Stomach smooth muscle (tissue), 2 donors: ENCODE results near the gene BMP10.
"Not testable (repeated sequence)": the region's sequence is repeated elsewhere in the genome, so short reads cannot be mapped to it uniquely, and the experiment has no call there.

ENCODE experiments used
- H3K27ac ChIP-seq: one replicate; pipeline ENCODE4 v1.7.0; 2013; ENCODE audit warnings: mild to moderate bottlenecking, low read length, inconsistent platforms
- H3K27me3 ChIP-seq, 2 donors: one replicate each; pipeline ENCODE4 v1.7.0; 2013; ENCODE audit warnings: low read length in 2 of 2; ENCODE audit not compliant: insufficient read depth in 2 of 2, control insufficient read depth in 1 of 2
- H3K36me3 ChIP-seq, 2 donors: one replicate each; pipeline ENCODE4 v1.7.0; 2013; ENCODE audit warnings: low read length in 2 of 2; ENCODE audit not compliant: control insufficient read depth in 2 of 2, insufficient read depth in 2 of 2
- H3K4me1 ChIP-seq: one replicate; pipeline ENCODE4 v1.7.0; 2013; ENCODE audit warnings: low read length; ENCODE audit not compliant: control insufficient read depth, insufficient read depth
- H3K4me3 ChIP-seq, 2 donors: one replicate each; pipeline ENCODE4 v1.7.0; 2013; ENCODE audit warnings: low read length in 2 of 2
- H3K9ac ChIP-seq, 2 donors: one replicate each; pipeline ENCODE4 v1.7.0; 2013; ENCODE audit warnings: low read length in 2 of 2, mild to moderate bottlenecking in 1 of 2
- H3K9me3 ChIP-seq, 2 donors: one replicate each; pipeline ENCODE4 v1.7.0; 2013; ENCODE audit warnings: low read length in 2 of 2; ENCODE audit not compliant: control insufficient read depth in 2 of 2
- donor health status: healthy.
- donor health status: Pancreatic carcinoma.

Gene BMP10

DNA sequence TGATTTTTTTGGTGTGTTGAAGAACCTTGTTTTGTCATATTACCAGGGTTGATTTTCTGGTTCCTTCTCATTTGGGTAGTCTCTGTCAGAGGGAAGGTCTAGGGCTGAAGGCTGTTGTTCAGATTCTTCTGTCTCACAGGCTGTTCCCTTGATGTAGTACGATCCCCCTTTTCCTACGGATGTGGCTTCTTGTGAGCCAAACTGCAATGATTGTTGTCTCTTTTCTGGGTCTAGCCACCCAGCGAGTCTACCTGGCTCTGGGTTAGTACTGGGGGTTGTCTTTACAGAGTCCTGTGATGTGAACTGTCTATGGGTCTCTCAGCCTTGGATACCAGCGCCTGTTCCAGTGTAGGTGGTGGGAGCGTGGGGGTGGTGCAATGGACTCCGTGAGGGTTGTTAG, 24.8 kb upstream of the BMP10 start:
- H3K4me1 ChIP-seq, H3K27me3 ChIP-seq, H3K27ac ChIP-seq, H3K9me3 ChIP-seq, H3K9ac ChIP-seq, H3K4me3 ChIP-seq, H3K36me3 ChIP-seq: not testable (repeated sequence)

DNA sequence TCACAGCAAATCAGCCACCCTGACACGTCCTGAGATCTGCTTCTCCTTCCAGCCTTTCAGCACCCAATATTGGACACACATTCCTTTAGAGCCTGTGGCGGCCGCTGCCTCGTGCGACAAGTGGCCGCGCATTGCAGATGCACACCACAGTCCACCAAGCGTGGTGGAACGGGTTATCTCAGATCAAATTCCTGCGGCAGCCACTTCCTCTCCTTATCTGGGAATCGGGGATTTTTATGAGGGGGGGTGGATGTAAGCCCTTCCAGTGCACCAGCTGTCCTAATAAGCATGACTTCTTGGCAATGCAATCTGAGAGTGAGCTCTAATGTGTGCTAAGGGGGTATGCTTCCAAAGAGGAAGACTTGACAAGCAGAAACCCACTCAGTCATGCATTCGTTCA, 18.3 kb upstream of the BMP10 start:
- Histone ChIP-seq H3K9ac (no peak overlapping the region), H3K9me3 (no peaks in the 10 kb centered on the region), H3K27ac (no peak overlapping the region), H3K4me1 (no peaks in the 10 kb centered on the region), H3K27me3 (no peaks in the 10 kb centered on the region), H3K4me3 (no peak overlapping the region), H3K36me3 (no peaks in the 10 kb centered on the region)

DNA sequence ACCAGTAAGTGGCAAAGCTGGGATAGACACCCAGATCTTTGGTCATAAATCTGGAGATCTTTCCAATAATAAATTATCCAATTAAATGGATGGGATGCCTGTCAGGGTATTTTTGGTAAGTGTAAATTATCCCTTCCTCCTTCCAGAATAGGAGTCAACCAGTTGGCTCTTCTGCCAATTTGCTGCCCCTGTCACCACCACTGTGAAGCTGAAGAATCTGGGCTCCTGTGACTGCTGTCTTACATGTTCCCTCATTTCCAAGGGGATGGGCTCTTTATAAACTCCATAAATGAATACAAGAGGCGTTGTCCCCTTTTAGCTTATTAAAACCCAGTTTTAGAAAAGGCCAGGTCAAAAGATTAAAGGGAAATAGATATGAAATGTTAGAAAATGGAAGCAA, 17.8 kb upstream of the BMP10 start:
- Histone ChIP-seq H3K4me3 (no peak overlapping the region), H3K27ac (no peak overlapping the region), H3K9ac (no peak overlapping the region), H3K4me1 (no peaks in the 10 kb centered on the region), H3K36me3 (no peaks in the 10 kb centered on the region), H3K27me3 (no peaks in the 10 kb centered on the region), H3K9me3 (no peaks in the 10 kb centered on the region)

- no peak overlapping the region for H3K9ac ChIP-seq
- no peaks in the 10 kb centered on the region for H3K9me3 ChIP-seq
- H3K4me3 ChIP-seq: no peak overlapping the region
- no peaks in the 10 kb centered on the region for H3K36me3 ChIP-seq
- H3K4me1 ChIP-seq: no peaks in the 10 kb centered on the region
- no peak overlapping the region for H3K27ac ChIP-seq
- no peaks in the 10 kb centered on the region for H3K27me3 ChIP-seq
Observed at GRCh38 chr2:68888038-68888704, 17.0 kb upstream of the BMP10 start.

DNA sequence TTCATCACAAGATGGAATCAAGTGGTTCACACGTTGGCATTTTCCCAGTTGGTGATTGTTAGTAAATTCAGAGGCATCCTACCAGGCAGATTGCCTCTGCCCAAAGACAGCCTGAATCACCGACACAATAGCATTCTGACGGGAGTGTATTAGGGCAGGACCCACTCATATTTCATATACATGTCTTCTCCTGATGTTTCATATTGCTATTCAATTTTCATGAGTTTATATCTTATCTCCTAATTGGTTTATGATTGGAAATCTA, 14.5 kb upstream of the BMP10 start:
- Histone ChIP-seq H3K27ac (no peak overlapping the region), H3K27me3 (no peaks in the 10 kb centered on the region), H3K36me3 (no peaks in the 10 kb centered on the region)

GRCh38 chr2:68885074-68885810, 14.0 kb upstream of the BMP10 start:
- no peaks in the 10 kb centered on the region for H3K36me3 ChIP-seq
- no peaks in the 10 kb centered on the region for H3K27me3 ChIP-seq
- H3K9ac ChIP-seq: no peak overlapping the region
- H3K27ac ChIP-seq: no peak overlapping the region
- no peaks in the 10 kb centered on the region for H3K9me3 ChIP-seq
- no peak overlapping the region for H3K4me3 ChIP-seq
- H3K4me1 ChIP-seq: peaks cover 3% of the 10 kb centered on the region

More for the DNA sequence above, 14.5 kb upstream of the BMP10 start:
- H3K4me1 ChIP-seq: no peaks in the 10 kb centered on the region
- H3K9ac ChIP-seq: no peak overlapping the region
- no peaks in the 10 kb centered on the region for H3K9me3 ChIP-seq
- no peak overlapping the region for H3K4me3 ChIP-seq

GRCh38 chr2:68880213-68880612, 9.0 kb upstream of the BMP10 start:
- Histone ChIP-seq H3K4me3 (no peak overlapping the region), H3K36me3 (no peaks in the 10 kb centered on the region), H3K4me1 (peaks cover 3% of the 10 kb centered on the region), H3K27me3 (no peaks in the 10 kb centered on the region), H3K9me3 (no peaks in the 10 kb centered on the region), H3K27ac (no peak overlapping the region), H3K9ac (no peak overlapping the region)

DNA sequence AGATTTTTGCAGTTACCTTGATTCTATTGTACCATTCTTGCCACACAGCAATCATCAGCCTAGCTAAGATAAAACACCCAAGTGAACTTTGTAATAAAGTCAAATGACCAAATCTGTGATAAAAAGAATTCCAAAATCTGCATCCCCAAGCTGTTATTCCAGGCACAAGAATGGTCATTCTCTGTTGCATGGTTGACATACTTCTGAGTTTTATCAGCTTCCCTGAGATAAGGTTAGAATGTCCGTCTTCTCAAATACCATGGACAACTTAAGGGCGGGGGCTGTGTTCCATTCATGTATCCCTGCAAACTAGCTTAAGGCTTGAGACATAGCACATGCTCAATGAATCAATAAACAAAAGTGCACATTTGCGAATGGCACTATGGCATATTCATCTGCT, 8.1 kb upstream of the BMP10 start:
- Histone ChIP-seq H3K27ac (no peak overlapping the region), H3K4me3 (no peak overlapping the region)

GRCh38 chr2:68878753-68879152, 7.6 kb upstream of the BMP10 start:
- Histone ChIP-seq H3K4me1 (peaks cover 3% of the 10 kb centered on the region), H3K9ac (no peak overlapping the region), H3K9me3 (no peaks in the 10 kb centered on the region), H3K27ac (no peak overlapping the region), H3K36me3 (no peaks in the 10 kb centered on the region), H3K27me3 (no peaks in the 10 kb centered on the region), H3K4me3 (no peak overlapping the region)

More for the DNA sequence above, 8.1 kb upstream of the BMP10 start:
- H3K9ac ChIP-seq: no peak overlapping the region
- H3K36me3 ChIP-seq: no peaks in the 10 kb centered on the region
- H3K9me3 ChIP-seq: no peaks in the 10 kb centered on the region
- H3K27me3 ChIP-seq: no peaks in the 10 kb centered on the region
- H3K4me1 ChIP-seq: peaks cover 3% of the 10 kb centered on the region

- H3K36me3 ChIP-seq: no peaks in the 10 kb centered on the region
- peaks cover 3% of the 10 kb centered on the region for H3K4me1 ChIP-seq
- H3K27ac ChIP-seq: no peak overlapping the region
- no peak overlapping the region for H3K4me3 ChIP-seq
- no peaks in the 10 kb centered on the region for H3K27me3 ChIP-seq
- H3K9ac ChIP-seq: no peak overlapping the region
- no peaks in the 10 kb centered on the region for H3K9me3 ChIP-seq
Observed at GRCh38 chr2:68878071-68878711, 7.0 kb upstream of the BMP10 start.
